ENCODE measurements around the gene AGBL1.

Gene AGBL1

GRCh38 chr15:86329311-86330013 lies 249.8 kb downstream of the AGBL1 start:
- no peak for DNase-seq

GRCh38 chr15:86333819-86334218 lies 254.1 kb downstream of the AGBL1 start:
- no peak for DNase-seq

DNA sequence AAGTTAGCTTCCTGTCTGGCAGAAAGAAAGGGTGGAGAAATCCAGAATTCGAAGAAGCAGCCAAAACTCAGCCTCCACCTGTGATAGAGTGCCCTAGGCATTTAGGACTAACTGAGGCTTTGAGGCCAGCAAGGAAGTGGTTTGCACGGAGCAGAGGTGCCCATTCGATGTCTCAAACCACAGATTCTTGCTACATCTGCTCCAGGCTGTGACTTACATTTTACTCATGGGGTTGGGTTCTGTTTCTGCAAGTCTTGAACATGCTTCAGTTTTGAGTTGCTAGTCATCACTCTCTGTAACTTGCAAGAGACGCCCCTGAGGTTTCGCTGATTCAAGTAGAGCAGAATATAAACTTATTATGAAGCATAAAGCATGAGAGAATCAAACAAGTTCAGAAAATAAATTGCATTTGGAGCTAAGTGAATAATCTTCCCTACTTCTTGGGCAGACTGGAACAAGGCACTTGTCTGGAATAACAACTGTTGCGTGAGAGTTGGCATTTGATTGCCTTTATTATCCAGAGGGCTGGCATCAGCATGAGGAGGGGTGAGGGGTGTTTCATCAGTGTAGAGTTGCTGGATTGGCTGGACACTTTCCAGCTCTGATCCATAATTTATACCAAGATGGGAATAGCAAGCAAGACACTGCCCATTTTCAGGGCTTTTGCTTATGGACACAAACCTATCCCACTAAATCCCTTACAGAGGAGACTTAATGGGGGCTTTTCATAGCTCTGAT lies 256.5 kb downstream of the AGBL1 start:
- no peak for DNase-seq

- DNase-seq: no peak
These were observed 257.4 kb downstream of the AGBL1 start for GRCh38 chr15:86337071-86337470.

- DNase-seq: no peak
These were observed 267.6 kb downstream of the AGBL1 start for GRCh38 chr15:86347245-86347644.

DNA sequence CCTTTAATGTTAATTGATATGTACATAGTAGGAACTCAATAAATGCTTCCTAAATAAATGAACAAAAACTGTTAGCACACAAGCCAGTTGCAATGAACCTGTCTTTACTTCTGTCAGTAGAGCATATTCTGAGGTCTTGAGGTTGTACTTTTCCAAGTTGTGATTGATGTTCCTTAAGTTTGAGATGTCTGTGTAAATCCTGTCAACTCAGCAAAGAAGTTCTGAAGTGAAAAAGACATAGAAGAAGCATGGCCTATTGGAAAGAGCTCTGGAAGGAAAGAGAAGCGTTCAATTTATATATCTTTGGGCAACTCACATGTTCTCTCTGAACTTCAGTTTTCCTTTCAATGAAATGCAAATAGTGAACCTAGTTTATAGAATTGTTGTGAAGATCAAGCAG lies 269.9 kb downstream of the AGBL1 start:
- DNase-seq: no peak

DNA sequence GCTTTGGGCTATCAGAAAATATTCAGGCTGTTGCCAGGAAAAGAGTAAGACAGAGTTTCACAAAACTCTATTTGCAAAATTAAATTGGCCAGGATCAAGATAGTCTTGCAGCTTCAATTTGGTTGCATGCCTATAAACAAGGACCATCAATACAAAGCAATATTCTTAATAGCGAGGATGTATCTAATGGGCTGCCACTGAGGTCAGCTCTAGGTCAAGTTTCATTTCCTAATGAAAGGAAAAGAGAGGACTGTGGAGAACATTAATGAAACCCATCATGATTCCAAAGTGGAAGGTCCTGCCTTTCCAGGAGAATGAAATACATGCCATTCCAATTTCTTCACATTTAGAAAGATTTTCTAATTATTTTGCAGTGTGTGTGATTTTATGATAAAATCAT lies 273.5 kb downstream of the AGBL1 start:
- DNase-seq: no peak

DNA sequence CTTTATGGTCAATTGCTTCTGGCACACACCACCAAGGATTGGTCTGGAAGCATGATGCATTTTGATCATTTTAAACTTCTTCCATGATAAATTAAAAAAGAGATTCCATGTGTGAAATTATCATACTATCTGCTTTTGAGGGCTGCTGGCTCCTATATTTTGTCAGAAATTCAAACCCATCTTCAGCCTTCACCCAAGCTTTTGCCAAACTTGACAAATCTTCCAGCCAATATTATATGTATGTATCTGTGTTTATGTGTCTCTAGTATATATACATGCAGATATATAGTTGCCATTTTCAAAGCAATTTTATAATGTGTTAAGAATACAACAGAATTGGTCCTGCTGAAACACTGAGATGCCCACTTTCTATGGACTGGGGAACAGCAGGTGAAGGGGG lies 275.7 kb downstream of the AGBL1 start:
- no peak for DNase-seq

GRCh38 chr15:86355801-86356200 lies 276.1 kb downstream of the AGBL1 start:
- DNase-seq: no peak

DNA sequence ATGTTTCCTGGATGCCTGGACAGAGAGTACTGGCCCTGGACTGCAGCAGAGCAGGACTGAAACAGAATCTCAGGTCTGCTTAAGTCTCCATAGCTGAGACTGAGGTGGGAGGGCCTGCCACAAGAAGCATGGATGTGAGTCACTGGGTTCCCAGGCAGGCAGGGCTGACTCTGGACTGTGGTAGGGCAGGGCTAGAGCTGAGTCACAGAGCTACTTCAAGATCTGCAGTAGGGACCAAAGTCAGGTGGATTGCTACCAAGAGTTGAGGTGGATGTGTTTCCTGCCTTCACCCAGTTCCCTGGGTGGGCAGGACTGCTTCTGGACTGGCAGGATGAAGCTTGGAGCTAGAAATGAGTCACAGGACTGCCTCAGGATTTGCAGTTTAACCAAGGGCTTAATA lies 282.9 kb downstream of the AGBL1 start:
- DNase-seq: no peak

DNA sequence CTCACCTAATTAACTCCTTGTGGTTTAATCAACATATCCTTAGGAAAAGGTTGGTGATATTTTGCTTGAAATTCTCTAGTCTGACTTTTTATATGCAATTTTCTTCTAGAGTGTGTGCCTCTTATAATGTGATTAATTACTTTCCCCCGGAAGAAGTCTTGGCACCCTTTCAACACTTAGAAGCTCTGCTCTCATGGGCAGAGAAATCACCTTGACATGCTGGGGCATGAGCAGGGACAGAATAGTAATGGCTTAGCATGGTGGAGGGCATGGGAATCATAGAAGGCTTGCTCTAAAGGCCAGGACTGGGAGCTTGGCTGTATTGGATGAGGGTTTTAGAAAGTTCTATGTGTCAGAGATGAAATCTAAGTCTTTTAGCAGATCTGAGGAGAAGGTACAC lies 293.5 kb downstream of the AGBL1 start:
- no peak for DNase-seq

- DNase-seq: no peak
These were observed 296.1 kb downstream of the AGBL1 start for GRCh38 chr15:86375733-86376280.

- DNase-seq: no peak
These were observed 298.2 kb downstream of the AGBL1 start for GRCh38 chr15:86377914-86378313.

DNA sequence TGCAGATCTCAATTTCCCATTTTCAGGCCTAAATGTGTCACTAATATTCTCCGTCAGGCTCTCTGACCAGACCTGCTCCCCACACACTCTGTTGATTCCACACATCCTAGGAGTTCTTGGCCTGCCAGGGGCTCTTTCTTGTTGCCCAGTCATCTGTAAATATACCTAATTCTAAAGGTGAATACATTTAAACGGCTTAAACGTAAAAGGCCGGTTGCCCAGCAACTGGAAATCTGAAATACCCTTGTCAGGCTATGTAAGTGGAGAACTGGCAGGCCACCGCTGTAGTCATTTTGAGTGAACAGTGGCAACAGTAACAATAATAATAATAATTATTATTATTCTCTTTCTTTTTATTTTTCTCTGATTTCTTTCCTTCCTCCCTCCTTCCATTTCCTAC lies 302.7 kb downstream of the AGBL1 start:
- no peak for DNase-seq

DNA sequence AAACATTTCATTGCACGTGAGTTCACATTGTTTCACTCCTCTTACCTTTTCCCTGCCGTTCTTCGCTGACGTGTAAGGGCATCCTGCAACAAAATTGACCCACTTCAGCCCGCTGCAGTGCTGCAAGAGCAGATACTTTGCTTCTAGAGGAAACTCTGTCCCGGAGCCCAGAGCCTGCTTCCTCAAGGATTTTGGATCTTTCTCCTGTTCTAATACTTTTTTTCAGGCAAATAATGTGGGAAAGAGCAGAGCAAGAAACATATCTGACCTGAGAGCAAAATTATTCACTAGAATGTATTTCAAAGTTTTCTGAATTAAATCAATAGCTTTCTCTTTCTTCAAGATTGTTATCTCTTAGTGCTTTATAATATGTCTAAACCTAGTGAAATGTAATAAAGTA lies 303.9 kb downstream of the AGBL1 start:
- DNase-seq: no peak

- DNase-seq: no peak
These were observed 304.5 kb downstream of the AGBL1 start for GRCh38 chr15:86384186-86384585.

DNA sequence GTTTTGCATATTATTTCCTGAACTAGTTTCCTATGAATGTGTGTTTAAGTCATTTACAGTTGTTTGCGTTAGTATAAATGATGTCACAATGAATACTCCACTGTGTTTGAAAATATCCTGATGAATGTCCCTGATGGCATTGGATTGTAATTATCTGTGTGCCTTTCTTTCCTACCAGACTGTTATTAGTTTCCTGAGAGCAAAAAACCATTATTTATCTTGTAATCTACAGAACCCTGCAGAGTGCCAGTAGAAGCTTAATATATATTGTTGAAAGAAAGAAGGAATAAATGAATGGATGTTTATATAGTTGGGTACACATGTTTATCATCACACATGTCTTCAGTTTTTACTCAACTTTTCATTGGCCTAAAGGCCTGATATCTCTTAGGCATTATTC lies 312.6 kb downstream of the AGBL1 start:
- no peak for DNase-seq

- DNase-seq: no peak
These were observed 313.2 kb downstream of the AGBL1 start for GRCh38 chr15:86392874-86393273.

DNA sequence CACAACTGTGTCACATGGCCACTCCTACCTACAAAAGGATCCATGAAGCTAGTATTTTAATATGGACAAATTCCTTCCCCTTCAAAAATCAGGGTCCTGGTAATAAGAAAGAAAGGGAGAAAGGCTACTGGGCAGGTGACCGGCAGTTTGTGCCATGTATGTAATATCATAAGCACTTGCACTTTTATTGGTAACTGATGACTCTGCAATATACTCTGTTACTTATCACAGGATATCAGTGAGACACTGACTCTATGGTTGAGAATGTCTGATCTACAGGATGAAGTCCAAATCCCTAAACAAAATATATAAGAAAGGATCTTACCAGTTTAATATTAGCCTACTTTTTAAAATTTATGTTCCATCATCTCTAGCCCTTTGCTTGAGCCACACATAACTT lies 315.2 kb downstream of the AGBL1 start:
- DNase-seq: no peak

GRCh38 chr15:86399041-86399954 lies 319.6 kb downstream of the AGBL1 start:
- DNase-seq: no peak

- no peak for DNase-seq
These were observed 323.6 kb downstream of the AGBL1 start for GRCh38 chr15:86403221-86403620.

DNA sequence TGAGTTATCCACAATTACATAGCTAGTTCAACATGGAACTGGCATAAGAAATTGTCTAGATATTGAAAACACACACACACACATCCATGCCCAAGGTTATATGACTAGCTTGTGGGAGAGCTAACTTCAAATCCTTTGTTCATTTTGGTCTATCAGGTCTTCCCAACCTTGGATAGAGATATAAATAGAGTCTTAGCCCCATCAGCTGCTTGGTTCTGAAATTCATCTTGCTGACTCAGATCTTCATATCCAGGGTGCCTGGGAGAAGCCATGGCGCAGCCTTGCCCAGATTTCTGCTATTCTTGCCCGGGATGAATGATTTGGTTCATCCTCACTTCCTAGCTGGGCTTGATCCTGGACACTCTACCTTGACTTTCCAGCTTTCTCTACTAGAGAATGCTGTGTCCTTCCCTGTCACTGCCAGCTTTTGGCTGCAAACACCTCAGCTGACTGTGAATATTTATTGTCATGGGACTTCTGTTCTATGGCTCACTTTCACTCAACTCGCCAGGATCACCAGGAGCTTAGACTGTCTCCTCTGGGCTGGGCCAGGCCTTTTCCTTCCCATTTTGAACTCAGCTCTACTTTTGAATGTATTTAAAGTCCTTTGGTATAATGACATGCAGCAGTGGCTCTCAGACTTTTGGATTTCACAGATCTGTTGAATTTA lies 324.4 kb downstream of the AGBL1 start:
- DNase-seq: no peak

GRCh38 chr15:86408261-86408660 lies 328.6 kb downstream of the AGBL1 start:
- no peak for DNase-seq

Measured in hematopoietic multipotent progenitor cell treated with erythropoietin and hydrocortisone succinate and interleukin-3 and kit ligand, for 4 days (in vitro differentiated cells).